CD4-positive, CD25-positive, alpha-beta regulatory T cell (primary cell): ENCODE results near the gene OR56A3. TPM values are rescaled to one million over a fixed set of nuclear protein-coding genes. Genes with fewer than 3 reads are reported as not detected.

Experiments
- polyA plus RNA-seq, 4 donors: library from polyadenylated mRNA; unstranded; fragments of 300-500 nt; fragmentation: Illumina TruSeq; gene quantifications; one replicate each; pipeline ENCODE4 v1.2.3, GENCODE V29; 2021
- total RNA-seq: library from RNA; stranded (reverse); gene quantifications from one replicate; pipeline ENCODE4 v1.2.3, GENCODE V29; 2022

Gene OR56A3
- total and polyA plus RNA-seq, 5 donors from 2014 or later, result not detected

Other genes starting within 250 kb of the OR56A3 start
- not detected for gene OR56B1, start 205.8 kb upstream of the OR56A3 start, total RNA-seq
- gene OR56B1, start 205.8 kb upstream of the OR56A3 start, polyA plus RNA-seq, result under 1 TPM in 1 of 4 donors, not detected in 3; 0.09 TPM
- gene OR52N4, start 188.0 kb upstream of the OR56A3 start, total RNA-seq, result 1.6 TPM
- gene OR52N4, start 188.0 kb upstream of the OR56A3 start, polyA plus RNA-seq, result 1 to 10 TPM in 2 of 4 donors, under 1 TPM in 1, not detected in 1; 0.79 to 2.7 (median 1.3) TPM
- gene OR52N5, start 158.9 kb upstream of the OR56A3 start, total RNA-seq, result not detected
- not detected for gene OR52N5, start 158.9 kb upstream of the OR56A3 start, polyA plus RNA-seq
- not detected for gene OR52N1, start 151.0 kb upstream of the OR56A3 start, total RNA-seq
- not detected for gene OR52N1, start 151.0 kb upstream of the OR56A3 start, polyA plus RNA-seq
- not detected for gene OR52N2, start 133.3 kb upstream of the OR56A3 start, total RNA-seq
- gene OR52N2, start 133.3 kb upstream of the OR56A3 start, polyA plus RNA-seq, result not detected
- gene OR52E6, start 100.4 kb upstream of the OR56A3 start, total RNA-seq, result not detected
- gene OR52E6, start 100.4 kb upstream of the OR56A3 start, polyA plus RNA-seq, result not detected
- not detected for gene OR52E8, start 84.6 kb upstream of the OR56A3 start, total RNA-seq
- not detected for gene OR52E8, start 84.6 kb upstream of the OR56A3 start, polyA plus RNA-seq
- gene OR52E4, start 61.6 kb upstream of the OR56A3 start, total RNA-seq, result not detected
- not detected for gene OR52E4, start 61.6 kb upstream of the OR56A3 start, polyA plus RNA-seq
- not detected for gene OR52E5, start 49.0 kb upstream of the OR56A3 start, total RNA-seq
- gene OR52E5, start 49.0 kb upstream of the OR56A3 start, polyA plus RNA-seq, result not detected
- not detected for gene OR56A5, start 26.2 kb downstream of the OR56A3 start, total RNA-seq
- not detected for gene OR56A5, start 26.2 kb downstream of the OR56A3 start, polyA plus RNA-seq
- gene OR52L1, start 44.7 kb downstream of the OR56A3 start, total RNA-seq, result not detected
- gene OR52L1, start 44.7 kb downstream of the OR56A3 start, polyA plus RNA-seq, result not detected
- gene OR56A4, start 64.7 kb downstream of the OR56A3 start, total RNA-seq, result not detected
- not detected for gene OR56A4, start 64.7 kb downstream of the OR56A3 start, polyA plus RNA-seq
- gene OR56A1, start 88.5 kb downstream of the OR56A3 start, total RNA-seq, result not detected
- gene OR56A1, start 88.5 kb downstream of the OR56A3 start, polyA plus RNA-seq, result not detected
- not detected for gene OR56B4, start 165.4 kb downstream of the OR56A3 start, total RNA-seq
- gene OR56B4, start 165.4 kb downstream of the OR56A3 start, polyA plus RNA-seq, result under 1 TPM in 1 of 4 donors, not detected in 3; 0.22 TPM
- gene OR52B2, start 228.1 kb downstream of the OR56A3 start, total RNA-seq, result not detected
- not detected for gene OR52B2, start 228.1 kb downstream of the OR56A3 start, polyA plus RNA-seq